ENCODE measurements around the gene DDO. TPM values are rescaled to one million over a fixed set of nuclear protein-coding genes. Genes with fewer than 3 reads are reported as not detected.

The DDO gene
- total and polyA plus RNA-seq, 2 of the 4 experiments (the other 2 are of a cell fraction): 0.15 to 0.18 TPM

DNA sequence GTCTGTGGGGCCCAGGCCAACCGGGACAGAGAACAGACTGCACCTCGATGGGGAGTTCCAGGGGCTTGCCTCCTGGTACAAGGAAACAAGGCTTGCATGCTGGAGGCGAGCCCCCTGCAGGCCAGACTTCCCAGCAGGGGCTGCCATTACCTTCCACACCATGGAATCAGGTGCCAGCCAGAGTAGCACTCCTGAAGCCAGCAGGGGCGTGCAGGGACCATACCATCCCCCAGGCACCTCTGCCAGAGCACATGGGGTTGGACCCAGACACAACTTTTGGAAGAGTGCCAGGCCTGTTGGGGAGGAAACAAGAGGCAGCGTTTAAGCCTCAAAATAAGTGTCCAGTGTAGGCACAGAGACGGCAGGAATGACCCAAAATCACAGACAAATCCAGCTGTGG lies 6.5 kb downstream of the DDO start:
- POLR2A ChIA-PET (ENCODE audit: unreplicated experiment): no interaction called here
- no peak overlapping the region for H3K9ac ChIP-seq (ENCODE audit: low read depth, low read length)

More for the DNA sequence above, 6.5 kb downstream of the DDO start:
- Histone ChIP-seq H2BK120ac (ENCODE audit: low read depth, low read length) (no peak overlapping the region), H3K9me1 (ENCODE audit: insufficient read depth, low read length) (no peaks in the 10 kb centered on the region), H2BK5ac (ENCODE audit: low read depth, low read length, poor library complexity, severe bottlenecking) (no peak overlapping the region), H4K20me1 (ENCODE audit: insufficient read depth, low read length) (no peaks in the 10 kb centered on the region), H3K27me3 (ENCODE audit: control insufficient read depth, insufficient read depth, low read length) (peaks cover 3% of the 10 kb centered on the region; the same call in 1 of the 2 replicates), H3K23ac (ENCODE audit: low read depth, low read length) (no peak overlapping the region), H3K4me2 (ENCODE audit: low read depth, low read length) (no peak overlapping the region), H3K14ac (replicated peaks; ENCODE audit: low read depth, low read length) (no peak overlapping the region), H4K5ac (ENCODE audit: low read depth, low read length) (no peak overlapping the region), H3K36me3 (ENCODE audit: control insufficient read depth, insufficient read depth, low read length) (no peaks in the 10 kb centered on the region), H2BK20ac (ENCODE audit: low read depth, low read length) (no peak overlapping the region), H3K4ac (ENCODE audit: low read depth, low read length) (no peak overlapping the region), H3K56ac (ENCODE audit: extremely low read depth, insufficient read depth, low read length) (no peak overlapping the region), H3K4me3 (ENCODE audit: insufficient read depth, low read depth, low read length) (no peak overlapping the region), H2BK15ac (ENCODE audit: low read depth, low read length) (no peak overlapping the region), H3K27ac (ENCODE audit: insufficient read depth, low read length) (no peak overlapping the region), H3K18ac (ENCODE audit: low read depth, low read length) (no peak overlapping the region), H3K79me1 (ENCODE audit: low read depth in 1 of 2, low read length in 2 of 2) (no peaks in the 10 kb centered on the region), H3K4me1 (ENCODE audit: control insufficient read depth, insufficient read depth, low read length) (no peaks in the 10 kb centered on the region), H4K8ac (ENCODE audit: low read depth in 2 of 2, low read length in 2 of 2) (no peak overlapping the region), H4K91ac (ENCODE audit: insufficient read depth, low read depth, low read length) (no peak overlapping the region), H2AK5ac (ENCODE audit: low read depth, low read length) (no peak overlapping the region), H2AK9ac (replicated peaks; ENCODE audit: low read depth, low read length, poor library complexity) (no peak overlapping the region), H2AFZ (replicated peaks; ENCODE audit: low read length, poor library complexity) (no peak overlapping the region), H3K9me3 (ENCODE audit: control insufficient read depth, insufficient read depth, low read length) (no peaks in the 10 kb centered on the region)
- ATAC-seq (ENCODE audit: low read depth): no peak
- dilution Hi-C loops (cut with HindIII; ENCODE audit: low sequenced_read_pairs, unreplicated experiment) (no loop called here), in situ Hi-C loops (cut with MboI; ENCODE audit: low sequenced_read_pairs) (no loop called here), intact Hi-C loops (cut with micrococcal nuclease) (no loop called here)
- no peak for DNase-seq
- 100% methylated on average over 1 of the region's 6 CpGs; no CpG with 5 or more reads in 1 of the 2 experiments for WGBS, 2 experiments (ENCODE audit: extremely low coverage in 2 of 2, insufficient read length in 1 of 2)
- CTCF ChIA-PET: no interaction called here
- BruUV-seq (replicated peaks): no TSS peak
- TF ChIP-seq FOS (IDR thresholded peaks at IDR 0.05; ENCODE audit: low read depth, low read length) (no peak), MXI1 (IDR thresholded peaks at IDR 0.05; ENCODE audit: borderline replicate concordance, low read depth, low read length) (no peak), RFX5 (IDR thresholded peaks at IDR 0.05; ENCODE audit: low read depth, low read length) (no peak), MAFK (IDR thresholded peaks at IDR 0.05; ENCODE audit: low read depth, low read length) (no peak), POLR2A (IDR thresholded peaks at IDR 0.05; ENCODE audit: low read depth, low read length) (no peak), SMC3 (IDR thresholded peaks at IDR 0.05; ENCODE audit: low read depth, low read length) (no peak), CHD1 (IDR thresholded peaks at IDR 0.05; ENCODE audit: low read depth, low read length) (no peak), MAZ (IDR thresholded peaks at IDR 0.05; ENCODE audit: borderline replicate concordance, low read depth, low read length) (no peak), RAD21 (IDR thresholded peaks at IDR 0.05; ENCODE audit: low read length) (no peak), RCOR1 (IDR thresholded peaks at IDR 0.05; ENCODE audit: insufficient replicate concordance, low read length) (no peak)
- TF ChIP-seq, protein P1, sequence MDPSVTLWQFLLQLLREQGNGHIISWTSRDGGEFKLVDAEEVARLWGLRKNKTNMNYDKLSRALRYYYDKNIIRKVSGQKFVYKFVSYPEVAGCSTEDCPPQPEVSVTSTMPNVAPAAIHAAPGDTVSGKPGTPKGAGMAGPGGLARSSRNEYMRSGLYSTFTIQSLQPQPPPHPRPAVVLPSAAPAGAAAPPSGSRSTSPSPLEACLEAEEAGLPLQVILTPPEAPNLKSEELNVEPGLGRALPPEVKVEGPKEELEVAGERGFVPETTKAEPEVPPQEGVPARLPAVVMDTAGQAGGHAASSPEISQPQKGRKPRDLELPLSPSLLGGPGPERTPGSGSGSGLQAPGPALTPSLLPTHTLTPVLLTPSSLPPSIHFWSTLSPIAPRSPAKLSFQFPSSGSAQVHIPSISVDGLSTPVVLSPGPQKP (IDR thresholded peaks at IDR 0.05; ENCODE audit: borderline replicate concordance, low read depth, low read length): no peak
